Naive thymus-derived CD8-positive, alpha-beta T cell (primary cell): ENCODE measurements around the gene MAD1L1. TPM values are rescaled to one million over a fixed set of nuclear protein-coding genes. Genes with fewer than 3 reads are reported as not detected.
A peak's percentile ranks its signal among the peaks of the same experiment; 100 is the strongest.

Source experiments
- ATAC-seq, 2 donors: fragments of 150-1000 bp; cut with Tn5 transposase in 1 of 2; sonication (Bioruptor Pico), chemical (Tn5 transposase) in 1 of 2; 1 replicate in 1 of 2; 2 replicates in 1 of 2; pipeline ENCODE4 v1.10.0; 2021; ENCODE audit warnings: mild to moderate bottlenecking in 2 of 2, moderate library complexity in 2 of 2
- POLR2A ChIA-PET: fragments of 350-600 bp; sonication (Branson Sonifier 250); formaldehyde crosslinking; loops from one replicate; lab custom pipeline; 2021; ENCODE audit warnings: antibody characterized with exemption; lab: Charles Lee
- DNase-seq, 10 donors: peaks; one replicate each; pipeline versions ENCODE4 v3.0.0 to v3.0.0-alpha.2; 2020 to 2022
- H3K27ac Mint-ChIP-seq, 10 donors: one replicate each; pipeline ENCODE4 v1.8.0; 2020 to 2022; ENCODE audit warnings: mild to moderate bottlenecking in 10 of 10, mixed read lengths in 10 of 10, moderate library complexity in 4 of 10, inconsistent platforms in 1 of 10
- H3K27me3 Mint-ChIP-seq, 5 donors: one replicate each; pipeline ENCODE4 v1.8.0; 2021 to 2022; ENCODE audit warnings: mixed read lengths in 5 of 5
- H3K36me3 Mint-ChIP-seq, 3 donors: one replicate each; pipeline ENCODE4 v1.8.0; 2020 to 2022; ENCODE audit warnings: mixed read lengths in 3 of 3, mild to moderate bottlenecking in 2 of 3, inconsistent platforms in 1 of 3
- H3K4me1 Mint-ChIP-seq, 4 donors: one replicate each; pipeline ENCODE4 v1.8.0; 2021 to 2022; ENCODE audit warnings: mixed read lengths in 4 of 4
- H3K4me3 Mint-ChIP-seq, 10 donors: one replicate each; pipeline ENCODE4 v1.8.0; 2020 to 2022; ENCODE audit warnings: mild to moderate bottlenecking in 10 of 10, mixed read lengths in 10 of 10, moderate library complexity in 6 of 10, inconsistent platforms in 1 of 10
- H3K9me3 Mint-ChIP-seq, 9 donors: one replicate each; pipeline ENCODE4 v1.8.0; 2020 to 2022; ENCODE audit warnings: mixed read lengths in 9 of 9, mild to moderate bottlenecking in 3 of 9, inconsistent platforms in 1 of 9, moderate library complexity in 1 of 9
- polyA plus RNA-seq, 3 donors: library from polyadenylated mRNA; unstranded; fragments of 300-500 nt; fragmentation: Illumina TruSeq; gene quantifications; one replicate each; pipeline ENCODE4 v1.2.3, GENCODE V29; 2021
- total RNA-seq, 8 experiments: library from RNA in 2 of 8; stranded (reverse) in 2 of 8; gene quantifications; one replicate each; pipeline ENCODE4 v1.2.3 and lab custom pipeline; 2021 to 2026

MAD1L1 gene
- total and polyA plus RNA-seq, 5 experiments from 2014 or later = 84.5 to 243 (median 146) TPM

DNA sequence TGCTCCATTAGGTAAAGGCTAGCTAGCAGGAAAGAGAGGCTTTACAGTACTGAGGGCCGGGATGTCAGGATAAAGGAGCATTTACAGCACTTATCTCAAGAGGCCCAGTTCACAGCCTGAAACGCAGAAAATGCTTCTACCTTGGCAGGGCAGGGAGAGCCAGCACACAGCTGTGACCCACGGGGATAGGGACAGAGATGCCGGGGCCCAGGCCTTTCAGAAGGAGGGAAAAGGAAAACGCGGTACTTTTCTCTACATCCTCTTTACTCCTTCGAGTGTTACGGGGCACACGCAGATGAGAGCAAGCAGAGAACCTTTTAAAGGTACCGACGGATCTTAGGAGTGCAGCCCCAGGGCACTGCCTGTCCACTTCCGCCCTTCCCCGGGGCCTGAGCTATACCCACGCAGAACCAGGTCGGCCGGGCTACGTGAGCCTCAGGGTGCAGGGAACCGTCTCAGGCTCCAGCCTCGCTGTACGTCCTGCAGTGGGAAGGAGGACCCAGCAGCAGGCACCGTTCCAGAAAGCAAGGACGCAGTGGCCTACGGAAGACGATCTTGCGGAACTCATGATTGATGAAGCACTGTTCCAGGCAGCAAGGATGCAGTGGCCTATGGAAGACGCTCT is 330.4 kb downstream of the MAD1L1 start:
- H3K4me1 Mint-ChIP-seq = peaks cover 0 to 20% (median 12%) of the 10 kb centered on the region in 4 donors
- no peak for DNase-seq
- H3K9me3 Mint-ChIP-seq = no peaks in the 10 kb centered on the region
- no peak overlapping the region for H3K4me3 Mint-ChIP-seq
- peaks cover 0 to 18% (median 0%) of the 10 kb centered on the region in 3 donors for H3K36me3 Mint-ChIP-seq
- no peak for ATAC-seq
- H3K27me3 Mint-ChIP-seq = no peaks in the 10 kb centered on the region
- H3K27ac Mint-ChIP-seq = peak overlapping the region in 1 of 10 donors; percentile 15
- POLR2A ChIA-PET = no interaction called here

DNA sequence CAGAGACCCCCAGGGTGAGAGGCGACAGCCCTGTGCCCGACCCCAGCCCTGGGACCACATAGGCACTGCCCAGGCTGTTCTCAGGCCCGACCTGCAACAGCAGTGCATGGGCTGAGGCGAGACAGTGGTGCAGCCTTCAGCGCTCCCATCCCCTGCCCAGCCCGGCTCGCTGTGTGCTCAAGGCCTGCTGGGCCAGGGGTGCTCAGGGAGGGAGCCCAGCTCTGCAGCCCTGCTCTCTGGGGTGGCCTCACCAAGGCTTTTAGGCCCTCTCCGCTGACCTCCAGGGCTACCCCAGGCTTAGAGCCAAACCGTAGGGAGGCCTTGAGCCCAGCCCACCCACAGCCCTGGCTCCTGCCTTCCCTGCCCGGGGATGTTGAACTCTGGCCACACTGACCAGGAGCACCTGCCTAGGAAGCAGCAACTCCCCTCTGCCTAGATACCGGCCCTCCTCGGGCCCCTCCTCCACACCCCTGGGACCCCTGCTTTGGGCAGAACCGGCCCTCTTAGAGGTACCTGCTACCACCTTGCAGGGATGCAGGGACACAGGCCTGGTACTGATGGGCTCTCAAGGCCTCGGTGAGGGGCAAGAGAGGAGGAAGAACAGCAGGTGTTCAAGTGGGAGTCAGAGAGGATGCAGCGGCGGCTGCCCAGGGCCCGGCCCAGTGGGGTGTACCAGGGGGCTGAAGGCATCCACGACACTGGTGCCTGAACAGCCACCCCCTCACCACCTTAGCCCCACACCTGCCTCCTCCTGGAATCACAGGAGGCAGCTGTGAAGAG is 331.1 kb downstream of the MAD1L1 start:
- no peak for ATAC-seq
- Mint-ChIP-seq H3K27ac (peak overlapping the region in 4 of 10 donors; percentile 28 to 86 (median 52)), H3K4me1 (peaks cover 0 to 15% (median 11%) of the 10 kb centered on the region in 4 donors), H3K27me3 (no peaks in the 10 kb centered on the region), H3K9me3 (no peaks in the 10 kb centered on the region), H3K36me3 (peaks cover 0 to 23% (median 0%) of the 10 kb centered on the region in 3 donors), H3K4me3 (no peak overlapping the region)
- POLR2A ChIA-PET = interaction anchor here (0.6 kb wide), 1 partner anchor 58 kb away, joined by 3 read pairs; no protein-coding TSS in a partner anchor
- DNase-seq = peak in 2 of 10 donors; percentile 1 to 61

DNA sequence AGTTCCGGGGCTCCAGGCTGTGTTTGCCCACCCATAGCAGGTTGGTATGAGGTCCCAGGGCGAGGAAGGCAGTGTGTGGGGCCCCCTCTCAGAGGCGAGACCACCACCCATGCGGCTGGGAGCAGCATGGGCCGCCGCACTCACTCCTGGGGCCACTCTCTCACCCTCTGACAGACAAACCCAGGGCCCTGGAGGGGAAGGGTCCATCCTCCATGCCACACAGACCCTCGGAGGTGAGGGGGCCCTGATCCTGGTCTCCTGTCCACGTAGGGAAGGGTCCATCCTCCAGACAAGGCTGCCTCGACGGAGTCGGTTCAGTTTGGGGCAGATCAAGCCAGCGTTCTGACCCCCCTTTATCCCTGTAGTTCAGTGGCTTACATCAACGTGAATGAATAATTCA is 331.9 kb downstream of the MAD1L1 start:
- peaks cover 0 to 25% (median 0%) of the 10 kb centered on the region in 3 donors for H3K36me3 Mint-ChIP-seq
- H3K27me3 Mint-ChIP-seq = no peaks in the 10 kb centered on the region
- no peak overlapping the region for H3K27ac Mint-ChIP-seq
- DNase-seq = peak in 2 of 10 donors; percentile 2 to 37
- H3K4me1 Mint-ChIP-seq = peaks cover 0 to 12% (median 8%) of the 10 kb centered on the region in 4 donors
- no peaks in the 10 kb centered on the region for H3K9me3 Mint-ChIP-seq
- POLR2A ChIA-PET = interaction anchor here (0.6 kb wide), 1 partner anchor 59 kb away, joined by 3 read pairs; no protein-coding TSS in a partner anchor
- no peak for ATAC-seq
- H3K4me3 Mint-ChIP-seq = no peak overlapping the region

DNA sequence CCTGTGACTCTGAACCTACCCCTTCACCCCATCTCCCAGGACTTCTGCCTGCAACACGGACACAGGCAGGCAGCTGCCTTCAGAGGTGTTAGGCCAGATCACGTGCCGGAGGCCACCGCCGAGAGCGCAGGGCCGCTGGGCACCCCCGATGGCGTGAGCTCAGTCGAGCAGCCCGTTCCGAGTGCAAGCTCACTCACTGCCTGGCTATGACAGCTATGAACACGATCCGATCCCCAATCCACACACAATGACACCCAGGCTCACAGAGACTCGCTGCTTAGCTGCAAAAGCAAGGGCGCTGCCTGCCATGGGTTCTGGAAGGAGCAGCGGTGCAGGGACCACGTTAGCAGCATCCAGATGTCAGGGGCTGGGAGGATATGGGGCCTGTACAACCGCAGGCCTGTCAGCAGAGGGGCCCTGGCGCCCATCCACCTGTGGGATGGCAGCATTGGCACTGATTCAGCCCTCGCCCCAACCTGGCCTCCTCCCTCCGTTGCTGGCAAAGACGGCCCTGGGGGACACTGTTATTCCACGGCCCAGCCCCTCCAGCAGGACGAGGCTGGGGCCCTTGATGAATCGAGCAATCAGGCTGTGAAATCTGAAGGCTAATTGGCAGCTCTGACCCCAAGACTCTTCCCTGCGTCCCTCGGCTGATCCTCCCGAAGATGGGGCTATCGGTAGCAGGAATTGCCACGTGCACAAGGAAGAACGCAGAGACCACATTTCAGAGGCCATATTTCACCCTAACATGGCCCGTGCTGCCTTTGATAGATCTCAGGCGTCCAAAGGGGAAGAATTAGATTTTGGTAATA is 332.6 kb downstream of the MAD1L1 start:
- H3K4me1 Mint-ChIP-seq = peaks cover 0 to 12% (median 8%) of the 10 kb centered on the region in 4 donors
- no peaks in the 10 kb centered on the region for H3K27me3 Mint-ChIP-seq
- peak overlapping the region in 5 of 10 donors; percentile 22 to 47 (median 29) for H3K27ac Mint-ChIP-seq
- DNase-seq (peak in 2 of 10 donors; percentile 1 to 45), ATAC-seq (no peak)
- peak overlapping the region in 1 of 10 donors; percentile 51 for H3K4me3 Mint-ChIP-seq
- POLR2A ChIA-PET = no interaction called here
- H3K36me3 Mint-ChIP-seq = peaks cover 0 to 31% (median 0%) of the 10 kb centered on the region in 3 donors
- H3K9me3 Mint-ChIP-seq = no peaks in the 10 kb centered on the region

DNA sequence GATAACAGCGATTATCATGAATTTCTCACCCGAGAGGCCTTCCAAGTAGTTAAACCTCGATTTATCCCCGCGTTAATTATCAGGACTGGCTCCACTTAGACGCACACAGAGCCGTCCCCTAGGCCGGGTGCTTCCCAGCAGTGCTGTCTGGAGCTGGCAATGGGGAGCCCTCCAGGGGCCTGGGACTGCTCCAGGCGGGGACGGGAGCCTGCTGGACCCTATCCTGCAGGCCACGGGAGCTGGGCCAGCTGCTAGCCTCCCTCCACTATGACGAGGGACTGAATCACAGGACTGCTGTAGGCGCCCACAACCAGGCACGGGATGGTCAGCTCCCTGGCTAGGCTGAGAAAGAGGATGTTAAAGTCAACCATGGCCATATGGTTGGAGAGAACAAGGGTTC is 333.5 kb downstream of the MAD1L1 start:
- POLR2A ChIA-PET = no interaction called here
- Mint-ChIP-seq H3K27ac (peak overlapping the region in 3 of 10 donors; percentile 22 to 62 (median 36)), H3K9me3 (no peaks in the 10 kb centered on the region), H3K36me3 (peaks cover 0 to 40% (median 0%) of the 10 kb centered on the region in 3 donors), H3K27me3 (no peaks in the 10 kb centered on the region), H3K4me1 (peaks cover 0 to 12% (median 9%) of the 10 kb centered on the region in 4 donors), H3K4me3 (no peak overlapping the region)
- peak in 1 of 10 donors; percentile 1 for DNase-seq
- ATAC-seq = no peak

DNA sequence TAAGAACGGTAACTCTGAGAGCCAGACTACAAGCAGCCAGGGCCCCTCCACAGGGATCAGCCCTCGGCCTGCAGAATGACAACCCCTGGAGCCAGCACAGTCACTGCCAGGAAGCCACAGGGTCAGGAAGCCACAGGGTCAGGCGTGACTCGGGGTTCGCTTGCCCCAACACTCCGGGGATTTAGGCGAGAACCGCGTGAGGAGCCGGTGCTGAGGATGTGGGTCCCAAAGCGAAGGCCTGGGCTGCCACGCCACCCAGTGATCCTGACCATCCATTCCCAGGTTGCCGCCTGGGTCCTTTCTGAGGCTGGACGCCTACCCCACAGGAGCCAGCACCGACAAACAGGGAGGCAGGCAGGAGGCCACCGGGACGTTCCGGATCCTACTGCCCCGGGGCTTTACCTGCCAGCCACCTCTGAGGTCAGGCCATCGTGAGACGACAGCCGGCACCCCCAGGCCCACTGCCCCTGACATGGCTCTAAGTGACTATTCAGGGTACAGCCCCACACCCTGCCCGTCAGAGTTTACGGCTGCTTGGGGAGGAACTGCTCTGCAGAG is 334.0 kb downstream of the MAD1L1 start:
- no peak overlapping the region for H3K4me3 Mint-ChIP-seq
- POLR2A ChIA-PET = no interaction called here
- peaks cover 0 to 12% (median 10%) of the 10 kb centered on the region in 4 donors for H3K4me1 Mint-ChIP-seq
- H3K36me3 Mint-ChIP-seq = peaks cover 0 to 43% (median 0%) of the 10 kb centered on the region in 3 donors
- no peaks in the 10 kb centered on the region for H3K9me3 Mint-ChIP-seq
- H3K27ac Mint-ChIP-seq = no peak overlapping the region
- no peaks in the 10 kb centered on the region for H3K27me3 Mint-ChIP-seq
- ATAC-seq (no peak), DNase-seq (peak in 1 of 10 donors; percentile 2)

DNA sequence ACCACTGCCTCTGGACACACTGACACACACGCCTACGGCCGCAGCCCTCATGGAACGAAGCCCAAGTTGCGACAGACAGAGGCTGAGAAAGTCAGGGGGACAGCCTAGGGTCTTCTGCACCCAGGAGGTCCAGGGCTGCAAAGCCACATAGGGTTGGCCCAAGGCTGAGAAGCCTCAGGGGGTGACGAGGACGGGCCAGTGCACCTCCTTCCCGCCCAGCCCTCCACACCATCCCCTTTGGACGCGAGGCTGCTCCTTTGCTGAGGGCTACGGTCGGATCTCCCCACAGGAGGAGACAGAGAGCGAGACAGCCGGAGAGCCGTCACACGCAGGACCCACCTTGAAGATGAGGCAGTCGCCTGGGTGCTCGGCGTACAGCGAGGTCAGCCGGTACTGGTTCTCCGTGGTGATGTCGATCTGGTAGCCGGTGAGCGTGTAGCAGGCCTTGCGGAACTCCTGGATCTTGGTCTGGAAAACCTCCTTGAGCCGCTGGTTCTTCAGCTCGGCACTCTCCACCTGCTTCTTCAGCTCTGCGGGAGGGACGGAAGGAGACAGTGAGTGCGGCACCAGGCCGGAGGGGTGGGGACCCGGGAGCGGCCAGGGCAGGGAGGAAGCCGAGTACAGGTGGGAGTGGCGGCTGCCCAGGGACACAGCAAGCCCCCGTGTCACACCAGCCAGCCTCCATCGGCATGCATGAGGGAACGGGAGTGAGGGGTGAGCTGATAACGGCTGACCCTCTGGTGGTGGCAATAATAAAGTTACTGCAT is 334.7 kb downstream of the MAD1L1 start:
- peak overlapping the region in 5 of 10 donors; percentile 10 to 59 (median 35) for H3K27ac Mint-ChIP-seq

DNA sequence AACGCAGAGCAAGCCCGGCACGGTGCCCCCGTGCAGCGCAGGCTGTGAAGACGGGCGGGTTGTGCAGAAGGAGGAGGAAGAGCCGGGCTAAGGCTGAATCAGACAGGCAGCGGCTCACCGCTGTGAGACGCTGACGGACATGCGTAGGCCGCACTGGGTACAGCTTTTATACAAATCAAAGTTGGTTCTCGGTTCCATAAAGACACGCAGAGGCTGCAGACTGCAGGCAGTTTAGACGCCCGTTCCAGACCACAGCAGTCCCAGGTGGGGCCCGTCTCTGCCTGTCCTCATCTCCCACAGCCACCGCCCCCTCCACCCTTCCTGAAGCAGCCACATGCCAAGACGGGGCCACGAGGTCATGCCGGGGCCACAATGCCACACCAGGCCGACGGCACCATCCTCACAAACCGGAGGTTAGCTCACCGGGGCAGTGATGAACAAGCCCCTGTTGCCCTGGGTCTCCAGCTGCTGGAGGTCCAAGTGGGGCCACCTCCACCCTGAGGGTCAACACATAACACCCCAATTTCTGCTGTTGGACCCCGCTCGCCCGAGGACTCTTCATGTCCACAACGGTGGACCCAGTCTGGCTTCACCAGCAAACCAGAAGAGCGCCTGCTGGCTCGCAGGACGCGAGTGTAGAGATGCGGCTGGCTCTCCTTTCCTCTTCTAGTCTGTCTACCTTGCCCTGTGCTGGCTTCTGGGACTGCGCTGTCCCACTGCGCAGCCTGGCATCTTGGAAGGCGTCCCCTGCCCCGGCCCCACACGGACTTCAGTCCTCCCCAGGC is 335.5 kb downstream of the MAD1L1 start:
- no peaks in the 10 kb centered on the region for H3K27me3 Mint-ChIP-seq
- ATAC-seq (peak in 1 of 2 donors; percentile 42), DNase-seq (peak in 1 of 10 donors; percentile 2)
- POLR2A ChIA-PET = no interaction called here
- H3K36me3 Mint-ChIP-seq = peaks cover 0 to 43% (median 0%) of the 10 kb centered on the region in 3 donors
- H3K27ac Mint-ChIP-seq = peak overlapping the region in 3 of 10 donors; percentile 33 to 66 (median 59)
- H3K9me3 Mint-ChIP-seq = no peaks in the 10 kb centered on the region
- H3K4me1 Mint-ChIP-seq = peaks cover 0 to 13% (median 10%) of the 10 kb centered on the region in 4 donors
- H3K4me3 Mint-ChIP-seq = no peak overlapping the region

More for the DNA sequence above, 334.7 kb downstream of the MAD1L1 start:
- DNase-seq = peak in 1 of 10 donors; percentile 1
- no peak for ATAC-seq
- POLR2A ChIA-PET = no interaction called here
- H3K27me3 Mint-ChIP-seq = no peaks in the 10 kb centered on the region
- H3K4me1 Mint-ChIP-seq = peaks cover 0 to 13% (median 10%) of the 10 kb centered on the region in 4 donors
- peaks cover 0 to 43% (median 0%) of the 10 kb centered on the region in 3 donors for H3K36me3 Mint-ChIP-seq
- H3K4me3 Mint-ChIP-seq = no peak overlapping the region
- H3K9me3 Mint-ChIP-seq = no peaks in the 10 kb centered on the region

DNA sequence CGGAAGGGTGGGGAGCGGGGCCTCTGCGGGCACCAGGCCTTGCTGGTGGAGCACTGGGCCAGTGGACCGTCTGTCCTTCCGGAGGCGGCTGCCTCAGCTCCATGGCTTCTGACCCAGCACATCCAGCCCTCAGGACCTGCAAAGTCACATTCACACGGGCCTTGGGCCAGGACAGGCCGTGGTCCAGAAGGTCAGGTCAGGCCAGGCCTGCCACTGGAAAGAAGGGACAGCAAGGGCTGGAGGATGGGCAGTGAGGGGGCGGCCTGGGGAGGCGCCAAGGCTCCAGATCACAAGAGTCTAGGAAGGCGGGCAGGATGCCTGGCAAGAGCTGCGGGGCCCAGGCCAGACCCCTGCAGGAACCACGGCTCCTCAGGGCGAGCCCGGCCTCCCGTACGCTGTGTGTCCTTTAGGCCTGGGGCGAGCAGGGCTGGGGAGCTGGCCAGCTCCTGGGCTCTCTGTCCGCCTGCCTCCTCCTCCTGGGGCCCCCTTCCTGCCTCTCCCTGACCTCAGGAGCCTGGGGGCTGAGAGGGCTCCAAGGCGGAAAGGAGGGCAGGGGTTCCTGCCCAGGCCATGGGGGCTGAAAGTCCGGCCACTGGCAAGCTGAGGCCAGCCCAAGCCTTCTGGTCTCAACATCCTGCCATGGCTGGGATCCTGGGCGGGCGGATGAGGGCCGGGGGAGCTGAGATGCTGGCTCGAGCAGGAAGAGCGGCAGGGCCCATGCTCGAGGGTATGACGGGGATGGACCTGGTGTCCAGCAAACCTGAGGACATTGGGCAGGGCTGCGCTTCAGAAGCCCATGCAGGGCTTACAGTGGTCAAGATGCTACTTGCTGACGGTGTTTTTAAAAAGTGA is 336.9 kb downstream of the MAD1L1 start:
- POLR2A ChIA-PET = no interaction called here
- peaks cover 0 to 45% (median 0%) of the 10 kb centered on the region in 3 donors for H3K36me3 Mint-ChIP-seq
- H3K27me3 Mint-ChIP-seq = no peaks in the 10 kb centered on the region
- ATAC-seq (no peak), DNase-seq (no peak)
- H3K4me3 Mint-ChIP-seq = no peak overlapping the region
- H3K4me1 Mint-ChIP-seq = peaks cover 4 to 16% (median 14%) of the 10 kb centered on the region in 4 donors
- H3K27ac Mint-ChIP-seq = no peak overlapping the region
- H3K9me3 Mint-ChIP-seq = no peaks in the 10 kb centered on the region

DNA sequence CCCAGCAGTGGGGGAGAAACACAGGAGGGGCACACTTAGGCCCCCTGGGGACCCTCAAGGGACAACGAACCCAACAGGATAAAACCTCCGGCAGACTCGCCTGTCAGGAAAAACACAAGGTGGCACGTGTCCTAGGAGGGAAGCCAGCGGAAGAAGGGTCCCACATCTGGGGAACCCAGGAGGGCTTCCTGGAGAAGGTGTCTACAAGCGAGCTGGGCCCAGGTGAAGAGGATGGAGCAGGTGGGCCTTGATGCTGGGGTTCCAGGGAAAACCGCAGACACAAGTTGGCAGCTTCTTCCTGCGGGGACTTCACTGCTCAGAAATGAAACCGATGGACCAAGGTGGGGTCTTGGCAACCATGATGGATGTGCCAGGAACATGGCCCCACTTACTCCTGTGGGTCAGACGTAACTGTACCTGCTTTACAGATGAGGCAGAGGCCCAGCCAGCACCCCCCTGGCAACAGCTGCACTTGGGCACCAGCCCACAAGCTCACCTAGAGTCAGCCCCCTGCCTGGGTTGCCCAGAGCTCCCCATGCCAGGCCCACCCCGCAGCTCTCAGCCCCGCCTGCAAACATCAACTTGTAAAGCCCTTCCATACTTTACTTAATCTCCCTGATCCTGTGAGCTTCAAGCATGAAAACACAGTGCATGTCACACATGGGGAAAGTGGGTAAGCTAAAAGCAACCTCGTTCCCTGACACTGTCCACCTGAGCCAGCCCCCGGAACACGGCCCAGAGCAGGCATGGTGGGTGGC is 337.7 kb downstream of the MAD1L1 start:
- ATAC-seq (no peak), DNase-seq (peak in 1 of 10 donors; percentile 2)
- H3K27me3 Mint-ChIP-seq = no peaks in the 10 kb centered on the region
- H3K36me3 Mint-ChIP-seq = peaks cover 0 to 48% (median 0%) of the 10 kb centered on the region in 3 donors
- no peak overlapping the region for H3K4me3 Mint-ChIP-seq
- no peaks in the 10 kb centered on the region for H3K9me3 Mint-ChIP-seq
- POLR2A ChIA-PET = no interaction called here
- H3K27ac Mint-ChIP-seq = peak overlapping the region in 4 of 10 donors; percentile 29 to 78 (median 47)
- peaks cover 8 to 20% (median 19%) of the 10 kb centered on the region in 4 donors for H3K4me1 Mint-ChIP-seq
